Right renal pelvis (tissue), 4 donors: ENCODE measurements around the gene POLR3C. TPM values are rescaled to one million over a fixed set of nuclear protein-coding genes. Genes with fewer than 3 reads are reported as not detected.

ENCODE experiments used
- polyA plus RNA-seq, 4 donors: library from polyadenylated mRNA; unstranded; fragments of 120-200 nt; gene quantifications; one replicate each; pipeline ENCODE4 v1.2.1, GENCODE V29; 2013; ENCODE audit not compliant: insufficient read length in 4 of 4

Gene POLR3C
- polyA plus RNA-seq, 4 donors, result 34.8 to 36.1 (median 35.1) TPM

Other genes starting within 250 kb of the POLR3C start
- 10 to 100 TPM; 37.3 to 49.2 (median 39.1) TPM for gene GPR89A, start 216.2 kb upstream of the POLR3C start, polyA plus RNA-seq
- 100 to 1,000 TPM; 150 to 206 (median 185) TPM for gene PDZK1, start 116.8 kb upstream of the POLR3C start, polyA plus RNA-seq
- gene CD160, start 104.7 kb upstream of the POLR3C start, polyA plus RNA-seq, result under 1 TPM; 0.69 to 0.84 (median 0.78) TPM
- gene RNF115, start 105 bp upstream of the POLR3C start, polyA plus RNA-seq, result 10 to 100 TPM; 12.6 to 18.0 (median 16.9) TPM
- gene NUDT17, start 21.4 kb downstream of the POLR3C start, polyA plus RNA-seq, result 1 to 10 TPM; 6.1 to 7.3 (median 6.8) TPM
- gene PIAS3, start 34.9 kb downstream of the POLR3C start, polyA plus RNA-seq, result 10 to 100 TPM; 52.9 to 56.8 (median 54.7) TPM
- gene ANKRD35, start 61.7 kb downstream of the POLR3C start, polyA plus RNA-seq, result 1 to 10 TPM; 1.6 to 2.8 (median 2.1) TPM
- gene ITGA10, start 85.8 kb downstream of the POLR3C start, polyA plus RNA-seq, result under 1 TPM; 0.80 to 0.91 (median 0.82) TPM
- gene PEX11B, start 94.5 kb downstream of the POLR3C start, polyA plus RNA-seq, result 10 to 100 TPM; 52.7 to 64.8 (median 63.1) TPM
- 100 to 1,000 TPM; 191 to 214 (median 201) TPM for gene RBM8A, start 103.3 kb downstream of the POLR3C start, polyA plus RNA-seq
- 10 to 100 TPM; 25.3 to 31.2 (median 29.2) TPM for gene LIX1L, start 133.8 kb downstream of the POLR3C start, polyA plus RNA-seq
- gene ANKRD34A, start 140.4 kb downstream of the POLR3C start, polyA plus RNA-seq, result under 1 TPM; 0.54 to 0.76 (median 0.71) TPM
- gene POLR3GL, start 140.5 kb downstream of the POLR3C start, polyA plus RNA-seq, result 10 to 100 TPM; 33.7 to 40.0 (median 36.1) TPM
- gene TXNIP, start 172.4 kb downstream of the POLR3C start, polyA plus RNA-seq, result 100 to 1,000 TPM; 423 to 571 (median 523) TPM
- gene HJV, start 197.5 kb downstream of the POLR3C start, polyA plus RNA-seq, result under 1 TPM in 2 of 4 donors, not detected in 2; 0.13 TPM